ENCODE results near the gene ADM. TPM values are rescaled to one million over a fixed set of nuclear protein-coding genes. Genes with fewer than 3 reads are reported as not detected.

The ADM gene
- polyA plus RNA-seq, 3 donors: 9.5 to 224 (median 20.0) TPM

GRCh38 chr11:10338287-10338686, 33.4 kb downstream of the ADM start:
- TF ChIP-seq CTCF (IDR thresholded peaks at IDR 0.05): no peak
- Histone ChIP-seq H3K36me3 (replicated peaks in 1 of 2; ENCODE audit: control insufficient read depth in 1 of 2, insufficient read depth in 2 of 2, low read length in 2 of 2) (no peaks in the 10 kb centered on the region), H3K79me2 (ENCODE audit: insufficient read depth, low read length) (no peaks in the 10 kb centered on the region), H2AFZ (ENCODE audit: insufficient read depth, low read depth, low read length, poor library complexity, severe bottlenecking) (no peak overlapping the region), H3K4me3 (replicated peaks in 1 of 3; ENCODE audit: low read depth in 2 of 3, low read length in 3 of 3) (no peak overlapping the region), H3K4me1 (ENCODE audit: control insufficient read depth in 1 of 2, insufficient read depth in 2 of 2, low read length in 2 of 2) (no peaks in the 10 kb centered on the region), H3K27me3 (ENCODE audit: control insufficient read depth in 2 of 2, insufficient read depth in 2 of 2, low read length in 2 of 2) (no peaks in the 10 kb centered on the region), H3K4me2 (replicated peaks; ENCODE audit: extremely low read depth, low read length, poor library complexity, severe bottlenecking) (no peak overlapping the region), H3K9ac (ENCODE audit: insufficient read depth, low read length, poor library complexity, severe bottlenecking) (no peak overlapping the region), H3K27ac (ENCODE audit: low read depth in 1 of 2, low read length in 2 of 2) (no peak overlapping the region), H4K20me1 (ENCODE audit: insufficient read depth, low read length) (no peaks in the 10 kb centered on the region), H3K9me3 (replicated peaks in 1 of 2; ENCODE audit: control insufficient read depth in 1 of 2, insufficient read depth in 1 of 2, low read length in 2 of 2) (no peaks in the 10 kb centered on the region)
- Mint-ChIP-seq H3K27ac (no peak overlapping the region), H3K4me3 (no peak overlapping the region), H3K9me3 (peaks cover 0 to 5% (median under 1%) of the 10 kb centered on the region in 7 donors), H3K36me3 (no peaks in the 10 kb centered on the region), H3K27me3 (ENCODE audit: low read depth in 3 of 3) (peaks cover 3 to 6% (median 5%) of the 10 kb centered on the region in 3 donors), H3K4me1 (no peaks in the 10 kb centered on the region)
- intact Hi-C loops (cut with micrococcal nuclease): no loop called here
- no peak for DNase-seq

GRCh38 chr11:10348650-10349280, 43.9 kb downstream of the ADM start:
- no peak overlapping the region for H3K27ac Mint-ChIP-seq
- no peak overlapping the region for H2AFZ ChIP-seq (ENCODE audit: insufficient read depth, low read depth, low read length, poor library complexity, severe bottlenecking)
- no peak for TF ChIP-seq CTCF (IDR thresholded peaks at IDR 0.05)
- no peak overlapping the region for H3K9ac ChIP-seq (ENCODE audit: insufficient read depth, low read length, poor library complexity, severe bottlenecking)
- H3K4me3 Mint-ChIP-seq: no peak overlapping the region
- H3K79me2 ChIP-seq (ENCODE audit: insufficient read depth, low read length): no peaks in the 10 kb centered on the region
- peaks cover 3 to 4% (median 3%) of the 10 kb centered on the region in 3 donors for H3K27me3 Mint-ChIP-seq (ENCODE audit: low read depth in 3 of 3)
- no peaks in the 10 kb centered on the region for H3K4me1 ChIP-seq (ENCODE audit: control insufficient read depth in 1 of 2, insufficient read depth in 2 of 2, low read length in 2 of 2)
- peaks cover 0 to 2% (median 0%) of the 10 kb centered on the region in 7 donors for H3K9me3 Mint-ChIP-seq
- intact Hi-C loops (cut with micrococcal nuclease): no loop called here
- no peaks in the 10 kb centered on the region for H4K20me1 ChIP-seq (ENCODE audit: insufficient read depth, low read length)
- no peak overlapping the region for H3K27ac ChIP-seq (ENCODE audit: low read depth in 1 of 2, low read length in 2 of 2)
- H3K9me3 ChIP-seq (replicated peaks in 1 of 2; ENCODE audit: control insufficient read depth in 1 of 2, insufficient read depth in 1 of 2, low read length in 2 of 2): no peaks in the 10 kb centered on the region
- WGBS (ENCODE audit: insufficient coverage): 100% methylated on average over 1 of the region's 4 CpGs
- no peaks in the 10 kb centered on the region for H3K27me3 ChIP-seq (ENCODE audit: control insufficient read depth in 2 of 2, insufficient read depth in 2 of 2, low read length in 2 of 2)
- no peak overlapping the region for H3K4me2 ChIP-seq (replicated peaks; ENCODE audit: extremely low read depth, low read length, poor library complexity, severe bottlenecking)
- no peak overlapping the region for H3K4me3 ChIP-seq (replicated peaks in 1 of 3; ENCODE audit: low read depth in 2 of 3, low read length in 3 of 3)
- no peaks in the 10 kb centered on the region for H3K4me1 Mint-ChIP-seq
- H3K36me3 ChIP-seq (replicated peaks in 1 of 2; ENCODE audit: control insufficient read depth in 1 of 2, insufficient read depth in 2 of 2, low read length in 2 of 2): no peaks in the 10 kb centered on the region
- no peak for DNase-seq
- H3K36me3 Mint-ChIP-seq: no peaks in the 10 kb centered on the region

Measured in CD14-positive monocyte (primary cell).